Stromal cell of bone marrow (primary cell): Measurements from ENCODE around the gene DTX1.

Experiments used
- DNase-seq: peaks from one replicate; pipeline ENCODE4 v3.0.0-alpha.2; 2012; ENCODE audit warnings: low read depth

Gene DTX1

DNA sequence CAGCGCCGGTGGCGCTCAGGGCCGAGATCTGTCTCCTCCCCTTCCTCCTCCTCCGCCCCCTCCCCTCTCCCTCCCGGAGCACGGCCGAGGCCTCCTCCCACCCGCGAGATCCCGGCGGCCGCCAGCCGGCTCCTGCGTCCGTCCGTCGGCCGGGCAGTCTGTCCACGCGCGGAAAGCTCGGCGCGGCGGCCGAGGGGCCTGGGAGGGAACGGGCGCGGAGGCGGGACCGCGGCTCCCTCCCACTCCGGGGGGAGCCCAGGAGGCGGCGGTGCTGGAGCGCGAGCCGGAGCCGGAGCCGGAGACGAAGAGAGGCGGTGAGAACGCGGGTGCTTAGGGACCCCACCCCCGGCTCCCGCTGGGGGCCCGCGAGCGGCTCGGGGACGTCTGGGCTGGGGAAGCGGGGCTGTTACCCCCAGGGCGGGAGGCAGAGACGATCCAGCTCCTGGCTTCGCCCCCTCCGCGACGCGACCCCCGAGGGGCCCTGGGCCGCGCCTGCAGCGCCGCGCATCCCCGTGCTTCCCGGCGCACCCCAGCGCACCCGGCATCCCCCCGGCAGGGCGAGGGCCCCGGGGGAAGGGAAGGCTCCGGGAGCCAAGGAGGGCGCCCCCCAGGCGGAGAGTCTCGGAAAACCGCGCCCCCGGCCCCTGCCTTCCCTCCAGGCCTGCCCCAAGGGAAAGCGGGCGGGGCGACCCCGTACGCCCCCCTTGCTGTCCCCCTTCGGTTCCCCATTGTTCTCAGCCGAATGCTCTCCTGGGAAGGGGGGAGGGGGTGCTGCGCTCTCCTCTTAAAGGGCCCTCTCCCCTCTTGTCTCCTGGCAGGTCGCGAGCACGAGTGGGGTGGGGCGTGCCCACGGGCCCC lies at the start of gene DTX1:
DTX1 (plus strand) TSS at position 100 of the 858 bp plus-strand sequence. CDS start 1,463 bp downstream, outside the sequence.
- no peak for DNase-seq

GRCh38 chr12:113007166-113007565 lies 49.4 kb upstream of the DTX1 start:
- DNase-seq, result no peak

GRCh38 chr12:113010701-113011100 lies 45.8 kb upstream of the DTX1 start:
- no peak for DNase-seq

DNA sequence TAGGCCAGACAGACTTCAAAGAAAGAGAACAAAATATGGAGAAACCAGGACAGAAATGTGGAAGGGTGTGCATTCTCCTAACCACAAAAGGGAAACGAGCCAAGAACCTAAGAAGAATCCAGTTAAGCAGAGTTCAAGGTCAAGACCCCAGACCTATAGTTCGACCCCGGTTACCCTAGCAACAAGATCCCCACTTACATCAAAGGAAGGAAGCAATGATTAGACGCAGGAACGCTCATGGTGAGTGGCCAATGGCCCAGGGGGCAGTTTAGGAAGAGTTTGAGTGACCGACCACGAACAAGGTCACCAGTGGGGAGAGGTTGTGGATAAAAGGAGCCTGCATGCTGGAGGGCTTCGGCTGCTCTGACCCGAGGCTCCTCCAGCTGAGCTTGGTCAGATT lies 42.0 kb upstream of the DTX1 start:
- DNase-seq, result no peak

DNA sequence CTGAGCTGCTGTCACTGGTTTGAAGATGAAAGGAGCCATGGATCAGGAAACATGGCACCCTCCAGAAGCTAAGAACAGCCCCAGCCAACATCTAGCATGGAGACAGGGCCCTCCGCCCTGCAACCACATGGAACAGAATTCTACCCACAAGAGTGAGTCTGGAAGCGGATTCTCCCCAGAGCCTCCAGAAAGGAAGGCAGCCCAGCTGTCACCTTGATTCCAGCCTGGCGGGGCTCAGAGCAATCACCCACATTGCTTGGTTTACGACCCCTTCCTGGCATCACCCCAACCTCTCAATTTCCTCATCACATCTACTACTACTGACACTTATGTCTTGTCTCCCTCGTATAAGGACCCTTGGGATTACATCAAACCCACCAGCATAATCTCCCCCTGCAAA lies 39.7 kb upstream of the DTX1 start:
- no peak for DNase-seq

GRCh38 chr12:113019025-113019424 lies 37.5 kb upstream of the DTX1 start:
- DNase-seq, result no peak

- no peak for DNase-seq
Observed at GRCh38 chr12:113021500-113021899, 35.0 kb upstream of the DTX1 start.

- no peak for DNase-seq
Observed at GRCh38 chr12:113022563-113023297, 33.8 kb upstream of the DTX1 start.

- DNase-seq, result no peak
Observed at GRCh38 chr12:113027726-113028125, 28.8 kb upstream of the DTX1 start.

DNA sequence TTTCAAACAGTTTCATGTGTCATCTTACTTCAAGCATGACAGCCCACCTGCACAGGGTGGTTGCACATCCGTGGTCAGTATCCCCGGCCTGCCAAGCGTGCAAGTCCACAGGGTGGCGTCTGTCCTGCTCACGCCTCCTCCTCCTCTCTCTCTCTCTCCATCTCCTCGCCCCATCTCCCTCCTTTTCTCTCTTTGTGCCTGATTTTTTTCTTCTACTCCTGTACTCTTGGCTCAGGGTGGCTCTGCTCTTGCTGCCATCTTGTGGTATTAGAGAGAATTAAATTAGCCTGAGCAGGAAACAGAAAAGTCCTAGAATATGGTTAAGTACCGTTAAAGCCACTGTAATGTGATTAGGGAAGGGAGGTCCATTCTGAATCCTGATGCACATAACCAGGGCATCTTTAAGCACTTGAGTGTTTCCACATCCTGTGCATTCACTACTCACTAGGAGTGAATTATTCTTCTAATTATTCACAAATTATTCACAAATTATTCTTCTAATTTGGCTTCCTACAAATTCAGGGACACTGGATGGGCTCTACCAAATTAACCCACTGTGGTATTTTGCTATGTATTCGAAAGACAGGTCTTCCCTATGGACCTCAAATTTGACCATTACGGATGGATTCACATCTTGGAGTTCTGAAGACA lies 25.5 kb upstream of the DTX1 start:
- peak; percentile 45 for DNase-seq

- DNase-seq, result no peak
Observed at GRCh38 chr12:113039911-113040445, 16.6 kb upstream of the DTX1 start.

DNA sequence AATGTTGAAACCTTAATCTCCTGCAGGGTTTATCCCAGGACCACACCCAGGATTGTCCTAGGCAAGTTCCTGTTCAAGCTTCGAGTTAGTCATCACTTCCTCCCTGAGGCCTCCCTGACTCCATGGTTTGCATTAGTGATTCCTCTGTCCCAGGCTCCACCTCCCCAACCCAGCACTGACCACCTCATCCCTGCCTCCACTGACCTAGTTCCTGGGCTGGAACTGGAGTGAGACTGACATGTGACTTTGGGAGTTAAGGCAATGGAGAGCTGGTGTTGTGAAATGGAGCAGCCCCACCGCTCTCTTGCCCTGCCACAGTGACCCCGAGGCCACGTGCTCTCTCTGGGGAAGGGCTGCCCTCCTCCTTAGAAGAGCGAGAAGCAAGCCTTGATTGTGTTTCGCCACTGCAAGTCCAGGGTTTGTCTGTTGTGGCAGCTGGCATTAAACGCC lies 15.8 kb upstream of the DTX1 start:
- DNase-seq, result peak; percentile 92

GRCh38 chr12:113041560-113041959 lies 15.0 kb upstream of the DTX1 start:
- no peak for DNase-seq

DNA sequence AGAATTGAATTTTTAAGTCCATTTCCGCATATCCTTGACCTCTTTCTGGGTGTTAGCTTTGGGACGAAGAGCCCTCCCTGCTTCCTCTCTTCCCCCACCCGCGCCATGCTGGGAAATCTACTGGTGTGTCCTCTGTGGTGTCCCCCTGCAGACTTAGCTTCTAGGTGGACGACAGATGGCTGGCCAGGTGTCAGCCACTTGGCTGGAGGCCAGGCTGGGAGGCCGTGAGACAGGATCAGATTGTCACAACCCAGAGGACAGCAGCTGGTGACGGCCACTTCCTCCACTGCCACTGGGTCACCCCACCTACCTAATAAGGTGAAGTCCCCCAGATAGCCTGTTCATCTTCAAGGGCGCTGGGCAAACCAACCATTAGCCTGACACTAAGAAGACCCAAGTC lies 13.3 kb upstream of the DTX1 start:
- DNase-seq, result no peak

- no peak for DNase-seq
Observed at GRCh38 chr12:113044516-113044915, 12.0 kb upstream of the DTX1 start.

DNA sequence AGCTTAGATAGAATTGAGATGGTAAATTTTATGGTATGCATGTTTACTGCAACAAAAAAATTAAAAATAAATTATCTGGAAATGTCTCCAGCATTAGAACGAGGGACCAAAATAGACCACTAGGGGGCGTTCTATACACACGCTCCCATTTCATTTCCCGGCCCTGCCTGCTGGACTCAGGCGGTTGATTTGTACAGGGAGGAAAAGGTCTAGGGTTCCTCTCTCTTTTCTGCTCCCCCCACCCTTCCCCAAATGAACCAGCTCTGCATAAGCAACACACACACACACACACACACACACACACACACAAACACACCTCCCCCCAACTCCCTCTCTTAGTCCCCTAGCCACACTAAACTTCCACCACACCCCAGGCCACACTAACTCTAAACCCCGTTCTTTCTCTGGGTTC lies 7.8 kb upstream of the DTX1 start:
- peak; percentile 45 for DNase-seq

GRCh38 chr12:113049976-113050742 lies 6.4 kb upstream of the DTX1 start:
- DNase-seq, result no peak

GRCh38 chr12:113050795-113051194 lies 5.7 kb upstream of the DTX1 start:
- DNase-seq, result no peak

DNA sequence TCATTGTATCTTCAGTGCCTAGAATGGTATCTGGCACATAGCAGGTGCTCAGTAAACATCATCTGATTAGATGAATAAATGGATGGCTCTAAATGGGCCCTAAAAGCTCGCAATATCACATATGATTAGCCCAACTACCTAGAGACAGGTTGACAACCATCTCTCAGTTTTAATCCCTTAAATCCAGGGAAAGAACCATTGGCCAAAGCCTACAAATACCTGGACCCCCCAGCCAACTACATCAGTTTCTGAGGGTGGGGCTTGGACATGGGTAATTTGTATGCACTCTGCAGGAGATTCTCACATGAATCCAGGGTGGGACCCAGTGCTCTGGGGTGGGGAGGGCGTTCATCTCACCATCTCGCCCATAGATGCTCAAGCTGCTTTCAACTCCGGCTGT lies 4.8 kb upstream of the DTX1 start:
- no peak for DNase-seq

DNA sequence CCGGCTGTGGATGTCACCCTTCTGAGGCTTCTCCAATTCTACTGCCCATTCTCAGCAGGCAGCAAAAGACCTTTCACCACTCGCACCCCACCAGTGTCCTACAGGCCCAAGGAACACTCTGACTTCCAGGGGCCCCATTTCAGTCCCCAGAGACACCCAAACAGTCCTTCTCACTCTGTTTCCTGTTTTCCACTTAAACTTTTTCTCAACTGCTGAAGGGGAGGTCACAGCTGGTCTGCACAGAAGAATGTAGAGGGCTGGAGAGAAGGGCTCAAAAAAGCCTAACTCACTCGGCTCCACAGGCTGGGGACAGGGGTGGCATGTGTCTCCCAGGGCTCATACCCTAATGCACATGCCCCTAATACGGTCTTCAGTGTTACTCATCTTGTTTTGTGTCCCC lies 4.2 kb upstream of the DTX1 start:
- no peak for DNase-seq

GRCh38 chr12:113054948-113055486 lies 1.5 kb upstream of the DTX1 start:
- DNase-seq, result no peak
